ENCODE measurements around the gene DIAPH3. TPM values are rescaled to one million over a fixed set of nuclear protein-coding genes. Genes with fewer than 3 reads are reported as not detected.

DIAPH3 gene
- total RNA-seq, 2 donors from 2014 or later = 23.6 to 25.7 TPM

DNA sequence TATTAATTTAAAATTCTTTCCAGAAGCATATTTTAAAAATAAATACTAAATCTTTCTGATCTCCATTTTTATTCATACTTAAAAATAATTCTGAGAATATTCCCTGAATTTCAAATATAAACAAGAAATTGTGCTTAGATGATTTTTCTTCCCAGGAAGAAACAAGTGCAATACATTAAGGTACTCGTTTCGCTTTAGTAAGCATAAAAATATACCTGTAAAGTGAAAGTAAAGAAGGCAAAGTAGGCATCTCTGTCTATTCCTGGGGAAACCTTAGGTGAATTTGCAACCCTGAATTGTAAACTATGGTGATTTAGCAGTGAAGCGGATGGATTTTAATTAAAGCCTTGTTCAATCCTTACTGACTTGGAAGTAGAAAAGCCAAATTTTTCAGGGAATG is 354.2 kb downstream of the DIAPH3 start:
- Histone ChIP-seq H3K27ac (ENCODE audit: low read depth, low read length) (no peak overlapping the region), H3K9me3 (ENCODE audit: control insufficient read depth, low read length) (no peaks in the 10 kb centered on the region), H3K27me3 (ENCODE audit: control insufficient read depth, insufficient read depth, low read length, poor library complexity, severe bottlenecking) (no peaks in the 10 kb centered on the region), H3K9ac (ENCODE audit: extremely low read depth, low read length, poor library complexity, severe bottlenecking) (no peak overlapping the region), H3K4me3 (ENCODE audit: low read length) (no peak overlapping the region), H3K4me1 (ENCODE audit: control insufficient read depth, insufficient read depth, low read length) (no peaks in the 10 kb centered on the region), H3K36me3 (ENCODE audit: control insufficient read depth, insufficient read depth, low read length) (peaks cover 19% of the 10 kb centered on the region)
- Mint-ChIP-seq H3K9me3 (no peaks in the 10 kb centered on the region), H3K36me3 (ENCODE audit: low read depth) (no peaks in the 10 kb centered on the region), H3K4me3 (no peak overlapping the region), H3K4me1 (no peaks in the 10 kb centered on the region), H3K27me3 (ENCODE audit: insufficient read depth) (no peaks in the 10 kb centered on the region), H3K27ac (no peak overlapping the region)
- DNase-seq = no peak
- 94 to 95% methylated on average over 2 to 3 of the region's 3 CpGs for WGBS, 2 experiments (ENCODE audit: insufficient coverage in 1 of 2, insufficient read length in 1 of 2)
- no peak for TF ChIP-seq CTCF (conservative IDR thresholded peaks at IDR 0.05)

DNA sequence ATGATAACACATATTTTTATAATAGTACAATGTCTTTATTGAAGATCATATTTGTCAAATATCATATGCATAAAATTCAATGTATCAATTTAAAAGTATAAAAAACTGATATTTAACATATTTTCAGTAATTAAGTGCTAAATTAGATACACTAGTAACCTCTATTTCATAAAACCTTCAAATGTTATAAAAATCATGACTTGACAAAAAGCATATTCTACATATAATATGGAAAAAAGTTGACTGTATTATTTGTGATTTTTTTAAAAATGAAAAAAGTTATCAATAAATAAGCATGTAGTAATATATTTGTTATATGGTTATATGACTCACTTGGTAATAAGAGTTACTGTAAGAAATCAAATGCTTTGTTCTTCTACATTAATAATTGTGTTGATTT is 356.9 kb downstream of the DIAPH3 start:
- Histone ChIP-seq H3K36me3 (ENCODE audit: control insufficient read depth, insufficient read depth, low read length) (peaks cover 13% of the 10 kb centered on the region), H3K4me3 (ENCODE audit: low read length) (no peak overlapping the region), H3K27me3 (ENCODE audit: control insufficient read depth, insufficient read depth, low read length, poor library complexity, severe bottlenecking) (no peaks in the 10 kb centered on the region), H3K27ac (ENCODE audit: low read depth, low read length) (no peak overlapping the region), H3K9ac (ENCODE audit: extremely low read depth, low read length, poor library complexity, severe bottlenecking) (no peak overlapping the region), H3K9me3 (ENCODE audit: control insufficient read depth, low read length) (no peaks in the 10 kb centered on the region), H3K4me1 (ENCODE audit: control insufficient read depth, insufficient read depth, low read length) (no peaks in the 10 kb centered on the region)
- no peaks in the 10 kb centered on the region for H3K36me3 Mint-ChIP-seq (ENCODE audit: low read depth)
- H3K4me3 Mint-ChIP-seq = no peak overlapping the region
- no peak overlapping the region for H3K27ac Mint-ChIP-seq
- H3K4me1 Mint-ChIP-seq = no peaks in the 10 kb centered on the region
- no peaks in the 10 kb centered on the region for H3K9me3 Mint-ChIP-seq
- TF ChIP-seq CTCF (conservative IDR thresholded peaks at IDR 0.05) = no peak
- no peak for DNase-seq
- H3K27me3 Mint-ChIP-seq (ENCODE audit: insufficient read depth) = no peaks in the 10 kb centered on the region

DNA sequence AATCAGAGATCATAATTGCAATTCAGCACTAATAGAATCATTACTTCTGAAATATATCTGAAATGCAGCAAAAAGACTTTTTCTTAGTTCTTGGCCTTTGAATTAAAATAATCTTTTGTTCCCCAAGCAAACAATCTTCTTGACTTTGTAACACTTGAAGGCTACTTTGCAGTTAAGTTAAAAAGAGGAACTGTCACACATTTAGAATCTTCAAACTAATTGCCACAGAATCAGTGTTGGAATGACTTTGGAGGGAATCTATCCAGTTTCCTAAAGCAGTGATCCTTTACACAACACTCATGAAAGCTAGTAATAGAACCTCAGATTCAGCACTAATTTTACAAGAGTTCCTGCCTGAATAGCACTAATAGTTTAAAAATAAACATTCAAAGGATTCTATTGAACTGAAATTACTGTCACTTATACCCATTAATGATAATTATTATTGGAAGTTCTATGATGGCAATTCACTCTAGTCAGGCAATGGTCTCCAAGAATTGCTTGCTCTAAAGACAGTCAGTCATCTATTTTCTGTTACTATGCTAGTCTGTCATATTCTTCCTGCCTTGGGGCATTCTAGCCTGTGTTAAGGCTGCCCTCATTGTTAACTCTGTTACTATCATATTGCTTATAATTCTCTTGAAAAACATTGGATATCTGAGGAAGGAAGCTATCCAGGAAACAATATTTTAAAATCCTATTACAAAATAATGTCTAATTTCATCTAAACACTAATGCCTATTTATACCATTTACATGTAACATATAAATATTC is 362.4 kb downstream of the DIAPH3 start:
- Mint-ChIP-seq H3K4me3 (no peak overlapping the region), H3K4me1 (peaks cover 14% of the 10 kb centered on the region), H3K36me3 (ENCODE audit: low read depth) (no peaks in the 10 kb centered on the region), H3K27me3 (ENCODE audit: insufficient read depth) (no peaks in the 10 kb centered on the region), H3K27ac (no peak overlapping the region), H3K9me3 (no peaks in the 10 kb centered on the region)
- no peak overlapping the region for H3K9ac ChIP-seq (ENCODE audit: extremely low read depth, low read length, poor library complexity, severe bottlenecking)
- peaks cover 36% of the 10 kb centered on the region for H3K36me3 ChIP-seq (ENCODE audit: control insufficient read depth, insufficient read depth, low read length)
- H3K4me3 ChIP-seq (ENCODE audit: low read length) = no peak overlapping the region
- H3K4me1 ChIP-seq (ENCODE audit: control insufficient read depth, insufficient read depth, low read length) = no peaks in the 10 kb centered on the region
- H3K27me3 ChIP-seq (ENCODE audit: control insufficient read depth, insufficient read depth, low read length, poor library complexity, severe bottlenecking) = no peaks in the 10 kb centered on the region
- TF ChIP-seq CTCF (conservative IDR thresholded peaks at IDR 0.05) = no peak
- H3K27ac ChIP-seq (ENCODE audit: low read depth, low read length) = no peak overlapping the region
- H3K9me3 ChIP-seq (ENCODE audit: control insufficient read depth, low read length) = peaks cover under 1% of the 10 kb centered on the region
- no peak for DNase-seq

All from endodermal cell (in vitro differentiated cells).